ENCODE measurements around the gene ARID1B. TPM values are rescaled to one million over a fixed set of nuclear protein-coding genes. Genes with fewer than 3 reads are reported as not detected.

Gene ARID1B
- total and polyA plus RNA-seq, 2 of the 13 experiments (the other 11 are each of a cell fraction or from before 2014, with no cell fraction given): 20.1 to 32.6 TPM

DNA sequence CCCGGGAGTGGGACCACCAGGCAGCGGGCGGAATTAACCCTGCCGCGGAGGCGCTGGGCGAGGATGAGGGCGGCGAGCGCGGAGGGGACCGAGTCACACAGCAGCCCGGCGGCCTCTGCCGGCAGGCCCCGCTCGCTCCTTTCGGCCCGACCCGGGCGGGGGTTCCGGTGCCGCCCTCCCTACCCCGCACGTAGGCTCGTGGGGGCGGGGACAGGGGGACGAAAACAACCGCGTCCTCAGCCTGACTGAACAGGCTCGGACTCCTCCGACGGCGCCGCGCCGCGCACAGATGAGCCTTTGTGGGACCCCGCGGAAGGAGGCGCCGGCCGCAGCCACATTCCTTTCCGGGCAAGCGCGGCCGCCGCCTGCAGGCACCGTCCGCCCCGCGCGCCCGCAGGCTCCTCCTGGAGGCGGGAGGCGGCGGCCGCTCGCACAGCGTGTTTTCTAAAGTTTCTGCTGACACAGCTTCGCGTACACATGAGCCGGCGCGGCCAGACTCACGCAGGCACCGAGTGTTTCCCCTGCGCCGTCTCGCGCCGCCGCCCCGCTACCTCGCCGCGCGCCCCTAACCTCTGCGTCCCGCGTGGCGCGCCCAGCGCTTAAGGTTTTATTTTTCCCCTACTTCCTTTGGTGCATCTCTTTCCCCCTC lies 244.3 kb downstream of the ARID1B start (continued):
- TF ChIP-seq ZNF784 (CRISPR knock-in tag; IDR thresholded peaks at IDR 0.05; ENCODE audit: borderline replicate concordance) (peak; percentile 94), MAFF (IDR thresholded peaks at IDR 0.05; ENCODE audit: low read depth, low read length) (peak; percentile 85), ZNF572 (CRISPR knock-in tag; IDR thresholded peaks at IDR 0.05) (no peak), ELF4 (CRISPR knock-in tag; IDR thresholded peaks at IDR 0.05; ENCODE audit: borderline replicate concordance) (peak; percentile 93), ZZZ3 (CRISPR knock-in tag; IDR thresholded peaks at IDR 0.05; ENCODE audit: borderline replicate concordance) (no peak; the same call in 1 of the 2 replicates), ZNF703 (CRISPR knock-in tag; IDR thresholded peaks at IDR 0.05; ENCODE audit: borderline replicate concordance) (peak; percentile 57; the same call in 1 of the 2 replicates), KDM2A (CRISPR knock-in tag; IDR thresholded peaks at IDR 0.05; ENCODE audit: borderline replicate concordance, low read depth) (peak; percentile 93), JARID2 (CRISPR knock-in tag; IDR thresholded peaks at IDR 0.05; ENCODE audit: insufficient replicate concordance) (peak; percentile 56), MLLT10 (CRISPR knock-in tag; IDR thresholded peaks at IDR 0.05) (no peak), SNRNP70 (IDR thresholded peaks at IDR 0.05; ENCODE audit: low read depth, low read length) (0 out of 2 replicates have a peak, but pooled peaks have one; percentile 38), NBN (conservative IDR thresholded peaks at IDR 0.05) (no peak), MBD4 (IDR thresholded peaks at IDR 0.05; ENCODE audit: borderline replicate concordance, low read length) (no peak), ZNF543 (CRISPR knock-in tag; IDR thresholded peaks at IDR 0.05) (peak; percentile 81; the same call in 1 of the 2 replicates), ZNF547 (CRISPR knock-in tag; IDR thresholded peaks at IDR 0.05) (peak; percentile 95), NR0B2 (CRISPR knock-in tag; IDR thresholded peaks at IDR 0.05) (peak; percentile 69; the same call in 1 of the 2 replicates), NFIC (IDR thresholded peaks at IDR 0.05; ENCODE audit: low read length) (0 out of 2 replicates have a peak, but pooled peaks have one; percentile 37), TRIM22 (IDR thresholded peaks at IDR 0.05) (no peak), MLXIP (CRISPR knock-in tag; IDR thresholded peaks at IDR 0.05; ENCODE audit: borderline replicate concordance) (no peak), TOPORS (CRISPR knock-in tag; IDR thresholded peaks at IDR 0.05) (peak; percentile 35; the same call in 1 of the 2 replicates)
- TF ChIP-seq, protein P1, sequence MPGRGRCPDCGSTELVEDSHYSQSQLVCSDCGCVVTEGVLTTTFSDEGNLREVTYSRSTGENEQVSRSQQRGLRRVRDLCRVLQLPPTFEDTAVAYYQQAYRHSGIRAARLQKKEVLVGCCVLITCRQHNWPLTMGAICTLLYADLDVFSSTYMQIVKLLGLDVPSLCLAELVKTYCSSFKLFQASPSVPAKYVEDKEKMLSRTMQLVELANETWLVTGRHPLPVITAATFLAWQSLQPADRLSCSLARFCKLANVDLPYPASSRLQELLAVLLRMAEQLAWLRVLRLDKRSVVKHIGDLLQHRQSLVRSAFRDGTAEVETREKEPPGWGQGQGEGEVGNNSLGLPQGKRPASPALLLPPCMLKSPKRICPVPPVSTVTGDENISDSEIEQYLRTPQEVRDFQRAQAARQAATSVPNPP (CRISPR knock-in tag; IDR thresholded peaks at IDR 0.05): no peak
- TF ChIP-seq, protein P2, sequence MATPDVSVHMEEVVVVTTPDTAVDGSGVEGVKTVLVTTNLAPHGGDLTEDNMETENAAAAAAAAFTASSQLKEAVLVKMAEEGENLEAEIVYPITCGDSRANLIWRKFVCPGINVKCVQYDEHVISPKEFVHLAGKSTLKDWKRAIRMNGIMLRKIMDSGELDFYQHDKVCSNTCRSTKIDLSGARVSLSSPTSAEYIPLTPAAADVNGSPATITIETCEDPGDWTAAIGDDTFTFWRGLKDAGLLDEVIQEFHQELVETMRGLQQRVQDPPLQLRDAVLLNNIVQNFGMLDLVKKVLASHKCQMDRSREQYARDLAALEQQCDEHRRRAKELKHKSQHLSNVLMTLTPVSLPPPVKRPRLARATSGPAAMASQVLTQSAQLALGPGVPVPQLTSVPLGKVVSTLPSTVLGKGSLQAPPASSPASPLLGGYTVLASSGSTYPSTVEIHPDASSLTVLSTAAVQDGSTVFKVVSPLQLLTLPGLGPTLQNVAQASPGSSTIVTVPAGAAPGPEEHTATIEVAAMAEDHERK (CRISPR knock-in tag; IDR thresholded peaks at IDR 0.05; ENCODE audit: low read depth): peak; percentile 49; the same call in 1 of the 2 replicates
